ENCODE results near the gene RXRA. TPM values are rescaled to one million over a fixed set of nuclear protein-coding genes. Genes with fewer than 3 reads are reported as not detected.

The RXRA gene
- total and polyA plus RNA-seq, 2 donors (not counting 1 experiment from before 2014, with no cell fraction given) = 2.6 to 6.8 TPM

DNA sequence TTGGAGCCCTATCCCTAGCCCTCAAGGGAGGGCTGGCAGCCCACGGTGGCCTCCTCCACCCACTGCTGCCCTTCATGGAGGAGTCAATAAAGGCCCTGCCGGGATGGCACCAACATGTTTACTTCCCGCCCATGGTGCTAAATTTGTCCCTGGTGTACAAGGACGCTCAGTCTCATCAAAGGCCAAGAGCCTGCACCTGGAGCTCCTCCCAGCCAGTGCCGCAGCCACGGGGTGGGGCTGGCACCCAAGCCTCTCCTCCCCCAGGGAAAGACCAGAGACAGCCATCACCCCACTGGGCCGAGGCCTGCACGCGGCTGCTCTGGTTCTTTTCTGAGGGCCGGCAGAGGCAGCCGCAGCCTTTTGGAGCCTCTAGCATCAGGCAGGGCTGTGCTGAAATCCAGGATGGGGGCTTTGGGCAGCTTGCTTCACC lies 34.8 kb upstream of the RXRA start:
- Histone ChIP-seq H3K79me2 (ENCODE audit: control insufficient read depth, insufficient read depth, low read length) (no peaks in the 10 kb centered on the region), H3K9me3 (ENCODE audit: control extremely low read depth in 1 of 3, control insufficient read depth in 2 of 3, insufficient read depth in 1 of 3, low read length in 2 of 3) (peaks cover 0 to 9% (median 0%) of the 10 kb centered on the region in 3 donors), H3K27me3 (replicated peaks in 1 of 4; ENCODE audit: control extremely low read depth in 1 of 4, control insufficient read depth in 3 of 4, insufficient read depth in 4 of 4, low read length in 3 of 4) (peaks cover 0 to 6% (median 3%) of the 10 kb centered on the region in 4 experiments), H3K4me1 (ENCODE audit: control insufficient read depth in 2 of 2, insufficient read depth in 2 of 2, low read length in 2 of 2) (peaks cover 21 to 28% of the 10 kb centered on the region in 2 donors), H4K20me1 (ENCODE audit: control insufficient read depth, insufficient read depth, low read length, poor library complexity, severe bottlenecking) (no peaks in the 10 kb centered on the region), H3K4me2 (replicated peaks; ENCODE audit: low read depth, low read length, poor library complexity, severe bottlenecking) (no peak overlapping the region), H3K4me3 (ENCODE audit: control extremely low read depth in 1 of 5, extremely low read depth in 1 of 5, insufficient read depth in 1 of 5, low read depth in 2 of 5, low read length in 4 of 5) (no peak overlapping the region), H3K36me3 (replicated peaks in 1 of 2; ENCODE audit: control extremely low read depth in 1 of 2, control insufficient read depth in 1 of 2, extremely low read depth in 1 of 2, insufficient read depth in 2 of 2, low read length in 1 of 2) (no peaks in the 10 kb centered on the region), H3K27ac (ENCODE audit: low read length in 2 of 2) (no peak overlapping the region), H3K9ac (ENCODE audit: low read length) (no peak overlapping the region), H2AFZ (ENCODE audit: insufficient read depth, low read depth, low read length, poor library complexity, severe bottlenecking) (no peak overlapping the region)
- intact Hi-C loops (cut with micrococcal nuclease) = no loop called here
- DNase-seq (no peak), ATAC-seq (ENCODE audit: low read depth) (no peak)
- no peaks in the 10 kb centered on the region for H3K9me3 Mint-ChIP-seq (ENCODE audit: insufficient read depth)
- no peak overlapping the region for H3K27ac Mint-ChIP-seq
- ChIA-PET CTCF (no interaction called here), POLR2A (no interaction called here)
- TF ChIP-seq, protein P1, sequence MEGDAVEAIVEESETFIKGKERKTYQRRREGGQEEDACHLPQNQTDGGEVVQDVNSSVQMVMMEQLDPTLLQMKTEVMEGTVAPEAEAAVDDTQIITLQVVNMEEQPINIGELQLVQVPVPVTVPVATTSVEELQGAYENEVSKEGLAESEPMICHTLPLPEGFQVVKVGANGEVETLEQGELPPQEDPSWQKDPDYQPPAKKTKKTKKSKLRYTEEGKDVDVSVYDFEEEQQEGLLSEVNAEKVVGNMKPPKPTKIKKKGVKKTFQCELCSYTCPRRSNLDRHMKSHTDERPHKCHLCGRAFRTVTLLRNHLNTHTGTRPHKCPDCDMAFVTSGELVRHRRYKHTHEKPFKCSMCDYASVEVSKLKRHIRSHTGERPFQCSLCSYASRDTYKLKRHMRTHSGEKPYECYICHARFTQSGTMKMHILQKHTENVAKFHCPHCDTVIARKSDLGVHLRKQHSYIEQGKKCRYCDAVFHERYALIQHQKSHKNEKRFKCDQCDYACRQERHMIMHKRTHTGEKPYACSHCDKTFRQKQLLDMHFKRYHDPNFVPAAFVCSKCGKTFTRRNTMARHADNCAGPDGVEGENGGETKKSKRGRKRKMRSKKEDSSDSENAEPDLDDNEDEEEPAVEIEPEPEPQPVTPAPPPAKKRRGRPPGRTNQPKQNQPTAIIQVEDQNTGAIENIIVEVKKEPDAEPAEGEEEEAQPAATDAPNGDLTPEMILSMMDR (IDR thresholded peaks at IDR 0.05) = no peak
- no peak for TF ChIP-seq EZH2 (IDR thresholded peaks at IDR 0.05; ENCODE audit: borderline replicate concordance, insufficient read depth, low read depth, low read length, poor library complexity, severe bottlenecking)
- H3K4me3 Mint-ChIP-seq = no peak overlapping the region
- WGBS (ENCODE audit: insufficient coverage) = 57% methylated on average over 11 of the region's 11 CpGs
- peaks cover 15% of the 10 kb centered on the region for H3K27me3 Mint-ChIP-seq
- peaks cover 27% of the 10 kb centered on the region for H3K4me1 Mint-ChIP-seq

DNA sequence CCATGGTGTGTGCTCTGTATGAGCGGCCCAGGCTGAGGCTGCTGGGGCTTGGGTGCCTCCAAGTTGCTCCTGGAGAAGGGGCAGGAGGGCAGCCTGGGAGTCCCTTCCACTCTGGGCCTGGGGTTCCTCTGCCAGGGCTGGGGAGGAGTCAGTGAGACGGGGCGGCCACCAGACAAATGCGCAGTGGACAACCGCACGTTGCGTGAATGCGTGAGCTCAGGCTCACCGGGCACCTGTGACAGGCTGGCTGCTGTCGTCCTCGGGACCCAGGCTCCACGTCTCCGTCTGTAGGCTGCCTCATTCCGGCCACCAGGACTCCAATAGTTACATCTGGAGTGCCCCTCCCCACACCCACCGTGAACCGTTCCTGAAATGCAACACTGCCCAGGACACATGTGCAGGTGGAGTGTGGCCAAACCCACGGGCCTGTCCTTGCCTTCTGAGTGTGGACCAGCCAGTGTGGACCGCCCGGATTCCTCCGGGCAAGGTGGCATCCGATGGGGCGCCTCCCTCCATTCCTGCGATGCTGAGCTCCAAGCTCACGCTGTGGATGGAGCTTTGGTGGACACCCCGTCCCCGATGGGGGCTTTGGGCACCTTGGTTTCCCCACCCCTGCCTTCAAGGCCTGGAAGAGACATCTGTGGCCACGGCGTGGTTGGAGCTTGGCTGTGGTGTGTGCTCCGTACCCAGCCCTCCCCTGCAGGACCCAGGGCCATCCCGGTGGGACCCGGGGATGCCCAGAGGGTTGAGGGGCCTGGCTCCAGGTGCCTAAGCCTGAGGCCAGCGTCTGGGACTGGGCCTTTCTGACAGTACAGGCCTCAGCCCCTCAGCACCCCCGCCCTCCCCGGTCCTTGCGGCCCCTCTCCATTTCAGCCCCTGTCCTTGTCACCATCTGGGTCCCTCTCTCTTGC lies 34.0 kb upstream of the RXRA start:
- 90% methylated on average over 34 of the region's 35 CpGs for WGBS (ENCODE audit: insufficient coverage)

More for the DNA sequence above, 34.0 kb upstream of the RXRA start:
- Histone ChIP-seq H3K9me3 (ENCODE audit: control extremely low read depth in 1 of 3, control insufficient read depth in 2 of 3, insufficient read depth in 1 of 3, low read length in 2 of 3) (peaks cover 0 to 9% (median 0%) of the 10 kb centered on the region in 3 donors), H3K9ac (ENCODE audit: low read length) (no peak overlapping the region), H3K4me2 (replicated peaks; ENCODE audit: low read depth, low read length, poor library complexity, severe bottlenecking) (no peak overlapping the region), H2AFZ (ENCODE audit: insufficient read depth, low read depth, low read length, poor library complexity, severe bottlenecking) (no peak overlapping the region), H3K79me2 (ENCODE audit: control insufficient read depth, insufficient read depth, low read length) (no peaks in the 10 kb centered on the region), H3K27me3 (replicated peaks in 1 of 4; ENCODE audit: control extremely low read depth in 1 of 4, control insufficient read depth in 3 of 4, insufficient read depth in 4 of 4, low read length in 3 of 4) (peaks cover 0 to 4% (median 1%) of the 10 kb centered on the region in 4 experiments), H3K36me3 (replicated peaks in 1 of 2; ENCODE audit: control extremely low read depth in 1 of 2, control insufficient read depth in 1 of 2, extremely low read depth in 1 of 2, insufficient read depth in 2 of 2, low read length in 1 of 2) (no peaks in the 10 kb centered on the region), H4K20me1 (ENCODE audit: control insufficient read depth, insufficient read depth, low read length, poor library complexity, severe bottlenecking) (no peaks in the 10 kb centered on the region), H3K27ac (ENCODE audit: low read length in 2 of 2) (no peak overlapping the region), H3K4me1 (ENCODE audit: control insufficient read depth in 2 of 2, insufficient read depth in 2 of 2, low read length in 2 of 2) (peaks cover 14 to 21% of the 10 kb centered on the region in 2 donors), H3K4me3 (ENCODE audit: control extremely low read depth in 1 of 5, extremely low read depth in 1 of 5, insufficient read depth in 1 of 5, low read depth in 2 of 5, low read length in 4 of 5) (no peak overlapping the region)
- intact Hi-C loops (cut with micrococcal nuclease) = no loop called here
- ChIA-PET POLR2A (no interaction called here), CTCF (no interaction called here)
- H3K27me3 Mint-ChIP-seq = peaks cover 10% of the 10 kb centered on the region
- no peaks in the 10 kb centered on the region for H3K9me3 Mint-ChIP-seq (ENCODE audit: insufficient read depth)
- ATAC-seq (ENCODE audit: low read depth) (no peak), DNase-seq (no peak)
- H3K4me1 Mint-ChIP-seq = peaks cover 19% of the 10 kb centered on the region
- H3K27ac Mint-ChIP-seq = no peak overlapping the region
- no peak for TF ChIP-seq EZH2 (IDR thresholded peaks at IDR 0.05; ENCODE audit: borderline replicate concordance, insufficient read depth, low read depth, low read length, poor library complexity, severe bottlenecking)
- TF ChIP-seq, protein P1 (IDR thresholded peaks at IDR 0.05) = no peak
- H3K4me3 Mint-ChIP-seq = no peak overlapping the region
